Measurements from ENCODE around the gene MGAT4D. TPM values are rescaled to one million over a fixed set of nuclear protein-coding genes. Genes with fewer than 3 reads are reported as not detected.

The MGAT4D gene
- polyA plus RNA-seq, 1 donor (not counting 4 experiments of a cell fraction or from before 2014, with no cell fraction given): not detected

- Histone ChIP-seq H3K27me3 (ENCODE audit: control insufficient read depth, extremely low read depth, insufficient read depth, low read length) (peaks cover 11% of the 10 kb centered on the region), H3K4me2 (ENCODE audit: control insufficient read depth, extremely low read depth, insufficient read depth, low read depth, low read length) (no peak overlapping the region), H3K4me3 (ENCODE audit: control insufficient read depth in 2 of 3, extremely low read depth in 1 of 3, insufficient read depth in 2 of 3, low read depth in 1 of 3, low read length in 3 of 3) (no peak overlapping the region), H3K36me3 (ENCODE audit: control insufficient read depth in 2 of 2, extremely low read depth in 1 of 2, insufficient read depth in 2 of 2, low read length in 2 of 2) (no peaks in the 10 kb centered on the region), H4K20me1 (ENCODE audit: control insufficient read depth, extremely low read depth, insufficient read depth, low read length) (no peaks in the 10 kb centered on the region), H2AFZ (ENCODE audit: control insufficient read depth, low read length) (no peak overlapping the region), H3K9me3 (ENCODE audit: control insufficient read depth, low read depth, low read length) (no peaks in the 10 kb centered on the region), H3K27ac (ENCODE audit: control insufficient read depth, insufficient read depth, low read length) (no peak overlapping the region), H3K9me1 (ENCODE audit: control insufficient read depth, extremely low read depth, insufficient read depth, low read length) (no peaks in the 10 kb centered on the region), H3K4me1 (ENCODE audit: control insufficient read depth, extremely low read depth, insufficient read depth, low read length) (no peaks in the 10 kb centered on the region), H3K79me2 (ENCODE audit: control insufficient read depth, insufficient read depth, low read length) (no peaks in the 10 kb centered on the region), H3K9ac (ENCODE audit: control insufficient read depth, extremely low read depth, insufficient read depth, low read length) (no peak overlapping the region)
- dilution Hi-C loops (cut with MboI; ENCODE audit: extremely low pct_ligation_motif_present, low sequenced_read_pairs): no loop called here
- DNase-seq (ENCODE audit: low read depth, low spot score) (no peak), FAIRE-seq (no peak)
- TF ChIP-seq EZH2 (IDR thresholded peaks at IDR 0.05; ENCODE audit: low read length) (no peak), CTCF (optimal IDR thresholded peaks at IDR 0.05 in 1 of 3, IDR thresholded peaks at IDR 0.05 in 1 of 3, conservative IDR thresholded peaks at IDR 0.05 in 1 of 3; ENCODE audit: extremely low read depth in 1 of 3, insufficient read depth in 2 of 3, low read length in 3 of 3) (no peak)
Measured at GRCh38 chr4:140469791-140470733, 28.0 kb downstream of the MGAT4D start.

GRCh38 chr4:140466146-140466545 is 31.9 kb downstream of the MGAT4D start:
- no peak overlapping the region for H3K9ac ChIP-seq (ENCODE audit: control insufficient read depth, extremely low read depth, insufficient read depth, low read length)
- H3K4me2 ChIP-seq (ENCODE audit: control insufficient read depth, extremely low read depth, insufficient read depth, low read depth, low read length): no peak overlapping the region
- DNase-seq (ENCODE audit: low read depth, low spot score) (no peak), FAIRE-seq (no peak)
- TF ChIP-seq CTCF (optimal IDR thresholded peaks at IDR 0.05 in 1 of 3, IDR thresholded peaks at IDR 0.05 in 1 of 3, conservative IDR thresholded peaks at IDR 0.05 in 1 of 3; ENCODE audit: extremely low read depth in 1 of 3, insufficient read depth in 2 of 3, low read length in 3 of 3): no peak
- no peak for TF ChIP-seq EZH2 (IDR thresholded peaks at IDR 0.05; ENCODE audit: low read length)
- H4K20me1 ChIP-seq (ENCODE audit: control insufficient read depth, extremely low read depth, insufficient read depth, low read length): no peaks in the 10 kb centered on the region
- H2AFZ ChIP-seq (ENCODE audit: control insufficient read depth, low read length): no peak overlapping the region
- no peak overlapping the region for H3K27ac ChIP-seq (ENCODE audit: control insufficient read depth, insufficient read depth, low read length)
- no peaks in the 10 kb centered on the region for H3K9me3 ChIP-seq (ENCODE audit: control insufficient read depth, low read depth, low read length)
- no peaks in the 10 kb centered on the region for H3K9me1 ChIP-seq (ENCODE audit: control insufficient read depth, extremely low read depth, insufficient read depth, low read length)
- dilution Hi-C loops (cut with MboI; ENCODE audit: extremely low pct_ligation_motif_present, low sequenced_read_pairs): no loop called here
- H3K4me3 ChIP-seq (ENCODE audit: control insufficient read depth in 2 of 3, extremely low read depth in 1 of 3, insufficient read depth in 2 of 3, low read depth in 1 of 3, low read length in 3 of 3): no peak overlapping the region
- H3K4me1 ChIP-seq (ENCODE audit: control insufficient read depth, extremely low read depth, insufficient read depth, low read length): no peaks in the 10 kb centered on the region
- H3K27me3 ChIP-seq (ENCODE audit: control insufficient read depth, extremely low read depth, insufficient read depth, low read length): peaks cover 11% of the 10 kb centered on the region
- no peaks in the 10 kb centered on the region for H3K79me2 ChIP-seq (ENCODE audit: control insufficient read depth, insufficient read depth, low read length)
- H3K36me3 ChIP-seq (ENCODE audit: control insufficient read depth in 2 of 2, extremely low read depth in 1 of 2, insufficient read depth in 2 of 2, low read length in 2 of 2): no peaks in the 10 kb centered on the region

All from keratinocyte (primary cell).